Hepatocyte (in vitro differentiated cells): ENCODE data around the gene BST1.

ENCODE experiments used
- CTCF ChIP-seq: fragments of 200-600 bp; sonication (generic); IDR thresholded peaks from 2 replicates; pipeline ENCODE4 v1.5.1; 2016; ENCODE audit warnings: antibody characterized with exemption, mild to moderate bottlenecking; ENCODE audit not compliant: poor library complexity
- EZH2 ChIP-seq: fragments of 200-600 bp; sonication (generic); IDR thresholded peaks from 2 replicates; pipeline ENCODE4 v1.6.1; 2016; ENCODE audit warnings: antibody characterized with exemption, mild to moderate bottlenecking, borderline replicate concordance
- EZH2phosphoT487 ChIP-seq: fragments of 200-600 bp; sonication (generic); IDR thresholded peaks from one replicate; pipeline ENCODE4 v1.6.1; 2018; ENCODE audit warnings: antibody characterized with exemption, mild to moderate bottlenecking, low read depth, moderate library complexity; ENCODE audit not compliant: unreplicated experiment, severe bottlenecking

GRCh38 chr4:15725608-15726007 is 22.7 kb downstream of the BST1 start:
- TF ChIP-seq EZH2, result no peak
- TF ChIP-seq CTCF, result no peak
- TF ChIP-seq EZH2phosphoT487, result no peak
